HepG2 (cell line): Measurements from ENCODE around the gene CALY. TPM values are rescaled to one million over a fixed set of nuclear protein-coding genes. Genes with fewer than 3 reads are reported as not detected.
A peak's percentile ranks its signal among the peaks of the same experiment; 100 is the strongest.

Experiments used
- ATAC-seq: fragments of 200-7000 bp; cut with Tn5 transposase; 3 replicates; pipeline ENCODE4 v1.9.1; 2020; ENCODE audit warnings: mild to moderate bottlenecking, moderate library complexity
- BruUV-seq: library from RNA; stranded (reverse); fragments of 400-500 nt; replicated peaks from 2 replicates; lab custom pipeline; 2021; lab: Mats Ljungman, UMichigan
- CTCF ChIA-PET: fragments of 300-600 bp; formaldehyde crosslinking; extraction: SDS; loops from one replicate; lab custom pipeline; 2021; ENCODE audit warnings: low total read pairs, inconsistent platforms, low intra/inter-chr PET ratio; lab: Yijun Ruan, JAX
- POLR2A ChIA-PET: fragments of 350-600 bp; sonication (Branson Sonifier 250); formaldehyde crosslinking; loops from one replicate; lab custom pipeline; 2020; ENCODE audit warnings: antibody characterized with exemption, inconsistent platforms; lab: Yijun Ruan, JAX
- DNase-seq: peaks from one replicate; pipeline ENCODE4 v3.0.0-alpha.2; 2015; ENCODE audit warnings: low spot score
- FAIRE-seq: peaks from 3 replicates; lab custom pipeline; 2011; peaks lifted over from hg19 to GRCh38; lab: Jason Lieb, UNC
- H2AFZ ChIP-seq: one replicate; pipeline ENCODE4 v1.6.1; 2011; ENCODE audit warnings: low read length, inconsistent platforms
- H3K27ac ChIP-seq: fragments of 300-600 bp; 3 replicates; pipeline ENCODE4 v1.8.0; 2011; ENCODE audit warnings: mixed run types, mild to moderate bottlenecking, mixed read lengths, low read length, inconsistent platforms; ENCODE audit not compliant: insufficient read depth; ENCODE audit errors: extremely low read length
- H3K27me3 ChIP-seq, 2 experiments: fragments of 200-600 bp in 1 of 2; 2 replicates in 1 of 2; 3 replicates in 1 of 2; pipeline versions ENCODE4 v1.6.0 to v1.8.0; 2011; ENCODE audit warnings: low read length in 2 of 2, mild to moderate bottlenecking in 2 of 2, moderate library complexity in 2 of 2, inconsistent platforms in 1 of 2; ENCODE audit not compliant: insufficient read depth in 2 of 2, control insufficient read depth in 1 of 2
- H3K36me3 ChIP-seq, 2 experiments: fragments of 200-600 bp in 1 of 2; replicated peaks in 1 of 2; 2 replicates in 1 of 2; 3 replicates in 1 of 2; pipeline versions ENCODE4 v1.5.1 to v1.8.0; 2011; ENCODE audit warnings: low read length in 2 of 2, inconsistent platforms in 1 of 2; ENCODE audit not compliant: insufficient read depth in 2 of 2, control insufficient read depth in 1 of 2
- H3K4me1 ChIP-seq: 2 replicates; pipeline ENCODE4 v1.5.1; 2012; ENCODE audit warnings: low read length, inconsistent platforms; ENCODE audit not compliant: insufficient read depth
- H3K4me2 ChIP-seq: 2 replicates; pipeline ENCODE4 v1.6.0; 2011; ENCODE audit warnings: low read depth, low read length, inconsistent platforms
- H3K4me3 ChIP-seq, 3 experiments: fragments of 200-600 bp in 1 of 3; sonication (generic), shearing (Covaris generic) in 1 of 3; replicated peaks in 1 of 3; 2 replicates each; pipeline ENCODE4 v1.5.1; 2011 to 2016; ENCODE audit warnings: low read length in 3 of 3, inconsistent platforms in 2 of 3, low read depth in 2 of 3, mild to moderate bottlenecking in 2 of 3, control low read depth in 1 of 3, mixed read lengths in 1 of 3; ENCODE audit not compliant: insufficient read depth in 1 of 3
- H3K79me2 ChIP-seq: one replicate; pipeline ENCODE4 v1.6.1; 2011; ENCODE audit warnings: low read length, inconsistent platforms; ENCODE audit not compliant: insufficient read depth
- H3K9ac ChIP-seq: 2 replicates; pipeline ENCODE4 v1.6.0; 2011; ENCODE audit warnings: mild to moderate bottlenecking, low read depth, low read length, inconsistent platforms; ENCODE audit not compliant: insufficient read depth
- H3K9me3 ChIP-seq: 2 replicates; pipeline ENCODE4 v1.5.1; 2012; ENCODE audit warnings: mild to moderate bottlenecking, low read length
- H4K20me1 ChIP-seq: 2 replicates; pipeline ENCODE4 v1.6.0; 2011; ENCODE audit warnings: inconsistent platforms, mild to moderate bottlenecking, low read length, moderate library complexity; ENCODE audit not compliant: insufficient read depth
- HMG20A ChIP-seq: IDR thresholded peaks from 2 replicates; pipeline ENCODE4 v1.6.1; 2016; ENCODE audit warnings: borderline replicate concordance
- MEIS1 ChIP-seq: sonication (generic); formaldehyde crosslinking; IDR thresholded peaks from 2 replicates; pipeline ENCODE4 v1.9.0; 2021; ENCODE audit warnings: mild to moderate bottlenecking, missing genetic modification reagents, moderate library complexity, borderline replicate concordance
- NCOA1 ChIP-seq: sonication (generic); formaldehyde crosslinking; IDR thresholded peaks from 2 replicates; pipeline ENCODE4 v1.9.0; 2021; ENCODE audit warnings: missing genetic modification reagents
- NFKB2 ChIP-seq: sonication (generic); formaldehyde crosslinking; IDR thresholded peaks from 2 replicates; pipeline ENCODE4 v1.4.0; 2020; ENCODE audit warnings: missing genetic modification reagents, borderline replicate concordance
- PTBP1 ChIP-seq: fragments of 200-400 bp; formaldehyde crosslinking; IDR thresholded peaks from 2 replicates; pipeline ENCODE4 v1.6.1; 2018; ENCODE audit warnings: low read length, low read depth; ENCODE audit not compliant: poor library complexity, severe bottlenecking
- SRF ChIP-seq: IDR thresholded peaks from 2 replicates; pipeline ENCODE4 v1.6.1; 2011; ENCODE audit warnings: mild to moderate bottlenecking, low read depth, low read length, moderate library complexity
- TAF1 ChIP-seq: sonication (generic); formaldehyde crosslinking; IDR thresholded peaks from 2 replicates; pipeline ENCODE4 v1.4.0; 2020; ENCODE audit warnings: missing genetic modification reagents
- ZMAT3 ChIP-seq: sonication (generic); formaldehyde crosslinking; conservative IDR thresholded peaks from 2 replicates; pipeline ENCODE4 v1.7.0; 2021; ENCODE audit warnings: missing genetic modification reagents
- ZNF800 ChIP-seq: sonication (generic); formaldehyde crosslinking; IDR thresholded peaks from 2 replicates; pipeline ENCODE4 v1.4.0; 2020; ENCODE audit warnings: missing genetic modification reagents
- WGBS: methylation state at CpG from one replicate; pipeline ENCODE4 v1.1.6; 2017; ENCODE audit warnings: low lambda C conversion rate; 5-methylcytosine and 5-hydroxymethylcytosine counted together
- in situ Hi-C: cut with HindIII; loops from 2 replicates; pipeline ENCODE4 v1.10.0; 2017; ENCODE audit warnings: low pct_unique_long_range_greater_than_20kb; ENCODE audit not compliant: extremely low pct_ligation_motif_present
- intact Hi-C: fragments of 100-400 bp; cut with micrococcal nuclease; formaldehyde crosslinking; loops from one replicate; pipeline ENCODE4 v1.10.0; 2022; ENCODE audit not compliant: unreplicated experiment
- polyA plus RNA-seq, 8 experiments: library from polyadenylated mRNA; depleted of rRNA in 3 of 8; stranded (reverse) in 7 of 8; unstranded in 1 of 8; fragments of >200 nt; fragmentation: Illumina TruSeq in 4 of 8; extraction: Trizol in 4 of 8; gene quantifications; 2 replicates each; pipeline versions ENCODE4 v1.2.1 to v1.2.3, GENCODE V29; 2011 to 2016; ENCODE audit warnings: low read depth in 4 of 8, missing spikeins in 1 of 8, mixed read lengths in 1 of 8; ENCODE audit not compliant: insufficient read depth in 1 of 8
- total RNA-seq, 5 experiments: library from RNA; depleted of rRNA; stranded (reverse); fragments of >200 nt; fragmentation: Illumina TruSeq; extraction: Trizol; gene quantifications; 2 replicates each; pipeline ENCODE4 v1.2.3, GENCODE V29; 2016; ENCODE audit warnings: low read depth in 1 of 5
- TF ChIP-seq, protein P1 (sequence below): sonication (generic); formaldehyde crosslinking; IDR thresholded peaks from 2 replicates; pipeline ENCODE4 v1.8.1; 2023; ENCODE audit warnings: mild to moderate bottlenecking, missing genetic modification reagents

Gene CALY
- total and polyA plus RNA-seq, 2 of the 13 experiments (the other 11 are each of a cell fraction or from before 2014, with no cell fraction given): 0.08 TPM; not detected in 1

DNA sequence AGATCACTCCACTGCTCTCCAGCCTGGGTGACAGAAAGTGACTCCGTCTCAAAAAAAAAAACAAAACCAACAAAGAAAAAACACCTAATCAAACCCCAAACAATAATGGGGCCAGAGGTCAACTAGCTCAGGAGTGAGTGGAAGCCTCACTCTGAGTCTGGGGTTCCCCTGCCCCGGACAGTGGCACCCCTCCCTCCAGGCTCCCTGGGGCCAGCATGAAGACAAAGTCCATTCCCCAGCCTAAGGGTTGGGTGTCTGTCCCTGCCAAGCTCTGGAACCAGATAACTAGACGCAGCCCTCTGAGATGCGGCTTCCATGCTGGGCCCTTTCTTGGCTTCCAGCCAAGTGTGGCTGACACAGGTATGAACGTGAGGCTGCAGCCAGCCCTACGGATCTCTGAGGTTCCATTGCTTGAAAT, 22.9 kb upstream of the CALY start (continued):
- TF ChIP-seq NCOA1 (0 out of 2 replicates have a peak, but pooled peaks have one; percentile 57), PTBP1 (no peak)
- TF ChIP-seq, all 625 proteins: peak for 91

- 0 out of 2 replicates have a peak, but pooled peaks have one; percentile 8 for TF ChIP-seq NFKB2 (CRISPR knock-in tag)
- TF ChIP-seq ZNF800 (CRISPR knock-in tag): 0 out of 2 replicates have a peak, but pooled peaks have one; percentile 0
- TF ChIP-seq SRF: no peak
- TF ChIP-seq TAF1: peak; percentile 17; the same call in 1 of the 2 replicates
- TF ChIP-seq, protein P1, sequence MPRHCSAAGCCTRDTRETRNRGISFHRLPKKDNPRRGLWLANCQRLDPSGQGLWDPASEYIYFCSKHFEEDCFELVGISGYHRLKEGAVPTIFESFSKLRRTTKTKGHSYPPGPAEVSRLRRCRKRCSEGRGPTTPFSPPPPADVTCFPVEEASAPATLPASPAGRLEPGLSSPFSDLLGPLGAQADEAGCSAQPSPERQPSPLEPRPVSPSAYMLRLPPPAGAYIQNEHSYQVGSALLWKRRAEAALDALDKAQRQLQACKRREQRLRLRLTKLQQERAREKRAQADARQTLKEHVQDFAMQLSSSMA (CRISPR knock-in tag): peak; percentile 53; the same call in 1 of the 2 replicates
- TF ChIP-seq HMG20A: no peak
- 0 out of 2 replicates have a peak, but pooled peaks have one; percentile 3 for TF ChIP-seq MEIS1 (CRISPR knock-in tag)
- TF ChIP-seq ZMAT3: 0 out of 2 replicates have a peak, but pooled peaks have one; percentile 2
- TF ChIP-seq, all 625 proteins: peak for 6
- intact Hi-C loops: loop anchor here (2.0 kb wide), 1 partner anchor 14 kb away; the partner anchor contains the start of gene ECHS1
- FAIRE-seq (no peak), DNase-seq (no peak), ATAC-seq (peak; percentile 9)
- Histone ChIP-seq H3K9me3 (no peaks in the 10 kb centered on the region), H3K4me1 (peaks cover 38% of the 10 kb centered on the region), H4K20me1 (0 out of 2 replicates have a peak, but pooled peaks cover 5% of the 10 kb centered on the region), H2AFZ (no peak overlapping the region), H3K36me3 (peaks cover 8 to 30% of the 10 kb centered on the region in 2 experiments; a peak in 4 of 5 replicates), H3K27me3 (no peaks in the 10 kb centered on the region), H3K79me2 (peaks cover 12% of the 10 kb centered on the region), H3K4me3 (peak overlapping the region; percentile 53 to 81 (median 73)), H3K27ac (peak overlapping the region; percentile 86), H3K4me2 (peak overlapping the region; percentile 95), H3K9ac (peak overlapping the region; percentile 74)
- BruUV-seq: no TSS peak
- 3% methylated on average over 7 of the region's 11 CpGs for WGBS
- ChIA-PET POLR2A (interaction anchor here (1.1 to 5.8 kb wide), 10 partner anchors 9 to 35 kb away, joined by 3 to 124 read pairs (median 14); partner anchors contain the start of genes ECHS1, MTG1, PAOX and PRAP1), CTCF (no interaction called here)
- in situ Hi-C loops: no loop called here
Observed at GRCh38 chr10:133358925-133359310, 22.2 kb upstream of the CALY start.
